HL-60 (cell line): ENCODE measurements around the gene FAM89B.

Source experiments
- DNase-seq, 2 experiments: peaks; one replicate each; pipeline ENCODE4 v3.0.0-alpha.2; 2010 to 2020; ENCODE audit warnings: low read depth in 1 of 2, low spot score in 1 of 2
- H3K27ac ChIP-seq: fragments of 250-450 bp; sonication (Bioruptor Pico); replicated peaks from 2 replicates; pipeline ENCODE4 v1.5.1; 2020; ENCODE audit warnings: mild to moderate bottlenecking, moderate library complexity
- H3K27me3 ChIP-seq: fragments of 250-450 bp; sonication (Bioruptor Pico); 2 replicates; pipeline ENCODE4 v1.5.1; 2021; ENCODE audit warnings: mild to moderate bottlenecking, moderate library complexity; ENCODE audit not compliant: insufficient read depth, poor library complexity, severe bottlenecking
- H3K4me3 ChIP-seq: replicated peaks from 2 replicates; pipeline ENCODE4 v1.5.1; 2011; ENCODE audit warnings: mild to moderate bottlenecking, control low read depth, low read length; ENCODE audit not compliant: insufficient read depth
- GABPA ChIP-seq: IDR thresholded peaks from 2 replicates; pipeline ENCODE4 v1.6.1; 2012; ENCODE audit warnings: low read depth
- POLR2AphosphoS5 ChIP-seq: IDR thresholded peaks from 2 replicates; pipeline ENCODE4 v1.6.1; 2012; ENCODE audit warnings: low read depth
- REST ChIP-seq: IDR thresholded peaks from 2 replicates; pipeline ENCODE4 v1.6.1; 2012; ENCODE audit warnings: low read depth; ENCODE audit not compliant: insufficient replicate concordance
- SPI1 ChIP-seq: IDR thresholded peaks from 2 replicates; pipeline ENCODE4 v1.6.1; 2012; ENCODE audit warnings: low read depth, mild to moderate bottlenecking, borderline replicate concordance
- TF ChIP-seq, protein P1 (sequence below): IDR thresholded peaks from one replicate; pipeline ENCODE4 v1.5.1; 2011; ENCODE audit warnings: low read length, control low read depth, inconsistent platforms; ENCODE audit not compliant: insufficient read depth

FAM89B gene

DNA sequence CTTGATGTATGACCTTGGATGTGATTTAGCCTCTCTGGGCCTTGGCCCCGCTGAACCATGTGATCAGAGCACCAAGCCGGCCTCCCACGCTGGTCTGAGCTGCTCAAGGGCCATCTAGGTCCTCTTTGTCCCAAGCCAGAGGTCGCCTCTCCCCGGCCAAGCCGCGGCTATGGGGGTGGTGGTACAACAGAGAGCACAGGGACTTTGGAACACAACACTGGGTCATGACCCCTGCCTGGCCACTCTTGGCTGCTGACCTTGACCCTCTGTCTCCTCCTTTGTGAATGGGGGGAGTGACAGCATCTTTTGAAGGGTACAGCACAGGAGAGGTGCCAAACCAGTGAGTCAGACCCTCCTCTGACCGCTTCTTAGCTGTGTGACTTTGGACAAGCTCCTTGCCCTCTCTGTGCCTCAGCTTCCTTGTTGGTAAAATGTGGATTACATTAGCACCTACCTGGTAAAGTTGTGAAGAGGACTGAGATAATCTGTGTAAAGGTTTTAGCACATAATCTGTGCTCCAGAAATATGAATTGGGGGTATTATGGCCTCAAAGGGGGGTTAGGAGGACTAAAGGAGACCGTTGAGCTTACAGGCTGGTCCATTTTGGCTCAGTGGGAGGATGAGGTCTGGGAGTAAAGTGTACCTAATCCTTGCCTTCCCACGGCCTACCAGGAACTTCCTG, 42.7 kb upstream of the FAM89B start:
- no peak overlapping the region for H3K4me3 ChIP-seq
- H3K27me3 ChIP-seq = no peaks in the 10 kb centered on the region
- H3K27ac ChIP-seq = no peak overlapping the region
- TF ChIP-seq REST (no peak), GABPA (no peak), SPI1 (no peak)
- no peak for DNase-seq

DNA sequence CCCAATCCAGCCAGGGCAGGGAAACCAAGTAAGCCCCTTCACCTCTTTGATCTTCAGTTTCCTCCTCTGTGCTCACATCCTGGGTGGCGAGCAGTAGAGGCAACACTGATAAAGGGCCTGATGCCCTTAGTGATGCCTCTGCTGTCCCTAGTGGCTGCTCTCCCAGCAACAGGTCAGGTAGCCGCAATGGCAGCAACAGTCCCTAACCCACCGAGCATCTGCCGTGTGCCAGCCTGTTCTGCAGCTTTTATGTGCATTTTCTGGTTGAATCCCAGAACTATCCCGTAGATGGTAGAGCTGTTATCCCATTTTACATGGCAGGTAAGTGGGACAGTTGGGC, 42.2 kb upstream of the FAM89B start:
- Histone ChIP-seq H3K27me3 (no peaks in the 10 kb centered on the region), H3K27ac (no peak overlapping the region), H3K4me3 (no peak overlapping the region)
- no peak for DNase-seq
- TF ChIP-seq, protein P1, sequence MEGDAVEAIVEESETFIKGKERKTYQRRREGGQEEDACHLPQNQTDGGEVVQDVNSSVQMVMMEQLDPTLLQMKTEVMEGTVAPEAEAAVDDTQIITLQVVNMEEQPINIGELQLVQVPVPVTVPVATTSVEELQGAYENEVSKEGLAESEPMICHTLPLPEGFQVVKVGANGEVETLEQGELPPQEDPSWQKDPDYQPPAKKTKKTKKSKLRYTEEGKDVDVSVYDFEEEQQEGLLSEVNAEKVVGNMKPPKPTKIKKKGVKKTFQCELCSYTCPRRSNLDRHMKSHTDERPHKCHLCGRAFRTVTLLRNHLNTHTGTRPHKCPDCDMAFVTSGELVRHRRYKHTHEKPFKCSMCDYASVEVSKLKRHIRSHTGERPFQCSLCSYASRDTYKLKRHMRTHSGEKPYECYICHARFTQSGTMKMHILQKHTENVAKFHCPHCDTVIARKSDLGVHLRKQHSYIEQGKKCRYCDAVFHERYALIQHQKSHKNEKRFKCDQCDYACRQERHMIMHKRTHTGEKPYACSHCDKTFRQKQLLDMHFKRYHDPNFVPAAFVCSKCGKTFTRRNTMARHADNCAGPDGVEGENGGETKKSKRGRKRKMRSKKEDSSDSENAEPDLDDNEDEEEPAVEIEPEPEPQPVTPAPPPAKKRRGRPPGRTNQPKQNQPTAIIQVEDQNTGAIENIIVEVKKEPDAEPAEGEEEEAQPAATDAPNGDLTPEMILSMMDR = peak; percentile 26
- TF ChIP-seq REST = no peak

GRCh38 chr11:65532388-65533064, 39.8 kb upstream of the FAM89B start:
- H3K27me3 ChIP-seq = no peaks in the 10 kb centered on the region
- no peak overlapping the region for H3K4me3 ChIP-seq
- no peak for DNase-seq
- H3K27ac ChIP-seq = no peak overlapping the region
- no peak for TF ChIP-seq GABPA
- TF ChIP-seq POLR2AphosphoS5 = no peak
- TF ChIP-seq, protein P1 = no peak

GRCh38 chr11:65535102-65535501, 37.2 kb upstream of the FAM89B start:
- Histone ChIP-seq H3K27me3 (no peaks in the 10 kb centered on the region), H3K4me3 (no peak overlapping the region), H3K27ac (no peak overlapping the region)
- TF ChIP-seq, protein P1 = no peak
- TF ChIP-seq GABPA (no peak), POLR2AphosphoS5 (no peak), REST (no peak), SPI1 (no peak)
- DNase-seq = no peak
